A549 (cell line): ENCODE results near the gene IL20RA. TPM values are rescaled to one million over a fixed set of nuclear protein-coding genes. Genes with fewer than 3 reads are reported as not detected.
A peak's percentile ranks its signal among the peaks of the same experiment; 100 is the strongest.

Source experiments
- ATAC-seq, 2 experiments: fragments of 200-7000 bp in 1 of 2; fragments of >200 bp in 1 of 2; cut with Nextera tagmentation in 1 of 2; cut with Tn5 transposase in 1 of 2; 3 replicates each; pipeline versions ENCODE4 v1.8.0 to v1.9.1; 2018 to 2020; ENCODE audit warnings: mild to moderate bottlenecking in 1 of 2, moderate library complexity in 1 of 2
- CTCF ChIA-PET: fragments of 300-600 bp; sonication (Branson Sonifier 250); formaldehyde crosslinking; extraction: SDS; loops from one replicate; lab custom pipeline; 2021; ENCODE audit warnings: antibody characterized with exemption, inconsistent platforms; lab: Yijun Ruan, JAX
- POLR2A ChIA-PET: fragments of 350-600 bp; formaldehyde crosslinking; extraction: SDS; loops from one replicate; lab custom pipeline; 2021; ENCODE audit warnings: antibody characterized with exemption, inconsistent platforms; lab: Yijun Ruan, JAX
- DNase-seq, 2 experiments: peaks; one replicate each; pipeline versions ENCODE4 v3.0.0 to v3.0.0-alpha.2; 2011 to 2016; ENCODE audit warnings: low read depth in 1 of 2, low spot score in 1 of 2
- FAIRE-seq: peaks from 2 replicates; lab custom pipeline; 2011; peaks lifted over from hg19 to GRCh38; lab: Jason Lieb, UNC
- H3K27ac ChIP-seq, 2 experiments: fragments of >200 bp; sonication (Bioruptor Twin); formaldehyde crosslinking; 3 replicates each; pipeline ENCODE4 v1.5.1; 2016 to 2017
- H3K4me1 ChIP-seq: fragments of >200 bp; sonication (Bioruptor Twin); formaldehyde crosslinking; 3 replicates; pipeline ENCODE4 v1.6.1; 2016
- H3K4me2 ChIP-seq: fragments of >200 bp; sonication (Bioruptor Twin); formaldehyde crosslinking; 3 replicates; pipeline ENCODE4 v1.6.1; 2016
- H3K4me3 ChIP-seq: fragments of >200 bp; sonication (Bioruptor Twin); formaldehyde crosslinking; 3 replicates; pipeline ENCODE4 v1.5.1; 2016
- H3K9me3 ChIP-seq: fragments of >200 bp; sonication (Bioruptor Twin); formaldehyde crosslinking; 3 replicates; pipeline ENCODE4 v1.6.1; 2016
- ATOH8 ChIP-seq: fragments of 250-450 bp; sonication (Bioruptor Pico); IDR thresholded peaks from 2 replicates; pipeline ENCODE4 v1.5.0; 2020; ENCODE audit warnings: low read depth, mild to moderate bottlenecking, moderate library complexity
- CBX8 ChIP-seq: fragments of 200-600 bp; sonication (generic); IDR thresholded peaks from 2 replicates; pipeline ENCODE4 v1.6.1; 2016
- CEBPB ChIP-seq, 2 experiments: fragments of >200 bp in 1 of 2; sonication (Bioruptor Twin) in 1 of 2; formaldehyde crosslinking in 1 of 2; IDR thresholded peaks; 2 replicates each; pipeline ENCODE4 v1.6.1; 2012 to 2016
- CHD2 ChIP-seq: fragments of 150-350 bp; IDR thresholded peaks from 2 replicates; pipeline ENCODE4 v1.6.1; 2014; ENCODE audit warnings: low read length; ENCODE audit not compliant: partially characterized antibody
- CHD4 ChIP-seq: fragments of 200-600 bp; sonication (generic); IDR thresholded peaks from 2 replicates; pipeline ENCODE4 v1.6.1; 2016; ENCODE audit warnings: antibody characterized with exemption, mild to moderate bottlenecking, borderline replicate concordance
- CTCF ChIP-seq: fragments of >200 bp; sonication (Bioruptor Twin); formaldehyde crosslinking; IDR thresholded peaks from 3 replicates; pipeline ENCODE4 v1.5.1; 2016
- EHMT2 ChIP-seq: fragments of 200-600 bp; sonication (generic); IDR thresholded peaks from 2 replicates; pipeline ENCODE4 v1.6.1; 2016; ENCODE audit warnings: antibody characterized with exemption, low read depth, mild to moderate bottlenecking, moderate library complexity
- FOXS1 ChIP-seq: fragments of 250-450 bp; sonication (Bioruptor Pico); IDR thresholded peaks from 2 replicates; pipeline ENCODE4 v1.5.0; 2020; ENCODE audit warnings: mild to moderate bottlenecking, moderate library complexity
- GATA3 ChIP-seq: IDR thresholded peaks from 2 replicates; pipeline ENCODE4 v1.6.1; 2012; ENCODE audit warnings: borderline replicate concordance
- HEYL ChIP-seq: fragments of 250-450 bp; sonication (Bioruptor Pico); IDR thresholded peaks from 2 replicates; pipeline ENCODE4 v1.8.0; 2021; ENCODE audit warnings: mild to moderate bottlenecking, moderate library complexity
- HMGXB4 ChIP-seq: fragments of 250-450 bp; sonication (Bioruptor Pico); IDR thresholded peaks from 2 replicates; pipeline ENCODE4 v1.5.0; 2021; ENCODE audit warnings: mild to moderate bottlenecking, moderate library complexity, borderline replicate concordance
- HOXA7 ChIP-seq: fragments of 250-450 bp; sonication (Bioruptor Pico); IDR thresholded peaks from 2 replicates; pipeline ENCODE4 v1.5.0; 2020; ENCODE audit warnings: mild to moderate bottlenecking, moderate library complexity
- HOXB5 ChIP-seq: fragments of 250-450 bp; sonication (Bioruptor Pico); IDR thresholded peaks from 2 replicates; pipeline ENCODE4 v1.5.0; 2020; ENCODE audit warnings: mild to moderate bottlenecking, moderate library complexity
- JUN ChIP-seq, 2 experiments: fragments of >200 bp; sonication (Bioruptor Twin); formaldehyde crosslinking; IDR thresholded peaks; 2 replicates in 1 of 2; 3 replicates in 1 of 2; pipeline ENCODE4 v1.6.1; 2016 to 2017
- MAFK ChIP-seq: fragments of 450-650 bp; IDR thresholded peaks from 2 replicates; pipeline ENCODE4 v1.6.1; 2014; ENCODE audit not compliant: partially characterized antibody
- MAX ChIP-seq: IDR thresholded peaks from 2 replicates; pipeline ENCODE4 v1.6.1; 2012
- MAZ ChIP-seq: fragments of 150-350 bp; IDR thresholded peaks from 2 replicates; pipeline ENCODE4 v1.6.1; 2014; ENCODE audit warnings: antibody characterized with exemption, low read depth, low read length, borderline replicate concordance
- NPAS2 ChIP-seq: fragments of 250-450 bp; sonication (Bioruptor Pico); IDR thresholded peaks from 2 replicates; pipeline ENCODE4 v1.8.0; 2022; ENCODE audit warnings: mild to moderate bottlenecking, moderate library complexity, borderline replicate concordance
- PHF8 ChIP-seq: fragments of 200-600 bp; sonication (generic); IDR thresholded peaks from 2 replicates; pipeline ENCODE4 v1.6.1; 2016; ENCODE audit warnings: low read depth, mild to moderate bottlenecking, antibody characterized with exemption, moderate library complexity, borderline replicate concordance
- POLR2A ChIP-seq: IDR thresholded peaks from 2 replicates; pipeline ENCODE4 v1.6.1; 2012; ENCODE audit warnings: mild to moderate bottlenecking, low read length
- RAD21 ChIP-seq, 2 experiments: fragments of >200 bp in 1 of 2; sonication (Bioruptor Twin) in 1 of 2; formaldehyde crosslinking in 1 of 2; IDR thresholded peaks in 1 of 2; conservative IDR thresholded peaks in 1 of 2; 2 replicates in 1 of 2; 3 replicates in 1 of 2; pipeline ENCODE4 v1.6.1; 2012 to 2018; ENCODE audit warnings: inconsistent platforms in 1 of 2
- RARB ChIP-seq: fragments of 250-450 bp; sonication (Bioruptor Pico); IDR thresholded peaks from 2 replicates; pipeline ENCODE4 v1.8.0; 2021; ENCODE audit warnings: mild to moderate bottlenecking, moderate library complexity
- RCOR1 ChIP-seq: fragments of 150-350 bp; IDR thresholded peaks from 2 replicates; pipeline ENCODE4 v1.6.1; 2014; ENCODE audit warnings: antibody characterized with exemption, low read length, low read depth
- RNF2 ChIP-seq: fragments of 200-600 bp; sonication (generic); IDR thresholded peaks from 2 replicates; pipeline ENCODE4 v1.6.1; 2016; ENCODE audit warnings: low read depth, mild to moderate bottlenecking, antibody characterized with exemption, moderate library complexity, borderline replicate concordance
- SREBF2 ChIP-seq: fragments of 450-650 bp; IDR thresholded peaks from 2 replicates; pipeline ENCODE4 v1.6.1; 2014; ENCODE audit warnings: mild to moderate bottlenecking, moderate library complexity
- TFCP2L1 ChIP-seq: fragments of 250-450 bp; sonication (Bioruptor Pico); IDR thresholded peaks from 2 replicates; pipeline ENCODE4 v1.5.0; 2021; ENCODE audit warnings: mild to moderate bottlenecking
- USF2 ChIP-seq: fragments of 450-650 bp; IDR thresholded peaks from 2 replicates; pipeline ENCODE4 v1.6.1; 2014; ENCODE audit warnings: antibody characterized with exemption
- ZC3H11A ChIP-seq: fragments of 450-650 bp; IDR thresholded peaks from 2 replicates; pipeline ENCODE4 v1.6.1; 2014; ENCODE audit warnings: antibody characterized with exemption, mild to moderate bottlenecking
- ZNF302 ChIP-seq: fragments of 250-450 bp; sonication (Bioruptor Pico); IDR thresholded peaks from 2 replicates; pipeline ENCODE4 v1.9.0; 2021; ENCODE audit warnings: inconsistent platforms, mild to moderate bottlenecking, moderate library complexity
- WGBS: methylation state at CpG from one replicate; pipeline ENCODE4 v1.1.6; 2017; ENCODE audit errors: missing lambda C conversion rate; 5-methylcytosine and 5-hydroxymethylcytosine counted together
- polyA plus RNA-seq, 4 experiments: library from polyadenylated mRNA; depleted of rRNA in 3 of 4; stranded (reverse); fragments of >200 nt; fragmentation: RNase III in 1 of 4; extraction: RNeasy Plus Mini Kit Qiagen cat#74134 plus additional on column Dnase treatment in 1 of 4; gene quantifications; 2 replicates in 3 of 4; 3 replicates in 1 of 4; pipeline ENCODE4 v1.2.3, GENCODE V29; 2011 to 2017

The IL20RA gene
- polyA plus RNA-seq, 2 of the 4 experiments (the other 2 are of a cell fraction): 0.08 TPM; not detected in 1

- FAIRE-seq (no peak), ATAC-seq (no peak)
- POLR2A ChIA-PET: no interaction called here
- no peak overlapping the region for H3K27ac ChIP-seq
- TF ChIP-seq MAFK: peak; percentile 43
- no peak for TF ChIP-seq TFCP2L1
- TF ChIP-seq, all 56 proteins: peak for 1
- CTCF ChIA-PET: interaction anchor here (1.1 kb wide), 1 partner anchor 25 kb away, joined by 3 read pairs; no protein-coding TSS in a partner anchor
- no peaks in the 10 kb centered on the region for H3K9me3 ChIP-seq
- no peak overlapping the region for H3K4me2 ChIP-seq
- no peak overlapping the region for H3K4me3 ChIP-seq
- H3K4me1 ChIP-seq: no peaks in the 10 kb centered on the region
- no peak for DNase-seq
- WGBS: 58% methylated on average over 4 of the region's 4 CpGs
These were observed 60.2 kb downstream of the IL20RA start for GRCh38 chr6:136984578-136984977.

- Histone ChIP-seq H3K4me2 (no peak overlapping the region), H3K4me3 (no peak overlapping the region), H3K27ac (no peak overlapping the region), H3K4me1 (no peaks in the 10 kb centered on the region), H3K9me3 (no peaks in the 10 kb centered on the region)
- no peak for FAIRE-seq
- CTCF ChIA-PET: interaction anchor here (1.1 kb wide), 1 partner anchor 25 kb away, joined by 3 read pairs; no protein-coding TSS in a partner anchor
- WGBS: 83% methylated on average over 2 of the region's 2 CpGs
- TF ChIP-seq NPAS2 (CRISPR knock-in tag) (no peak), MAZ (no peak), MAX (no peak), SREBF2 (no peak), ZNF302 (no peak), EHMT2 (no peak), MAFK (no peak), POLR2A (no peak), HOXB5 (CRISPR knock-in tag) (no peak), CTCF (no peak), PHF8 (no peak), RARB (CRISPR knock-in tag) (no peak), GATA3 (no peak), RAD21 (conservative IDR thresholded peaks at IDR 0.05 in 1 of 2, IDR thresholded peaks at IDR 0.05 in 1 of 2) (no peak), HOXA7 (CRISPR knock-in tag) (no peak), RNF2 (no peak)
- DNase-seq: no peak
- no peak for ATAC-seq
- POLR2A ChIA-PET: no interaction called here
These were observed 61.1 kb downstream of the IL20RA start for GRCh38 chr6:136983687-136984086.

- H3K4me1 ChIP-seq: no peaks in the 10 kb centered on the region
- WGBS: 78% methylated on average over 4 of the region's 4 CpGs
- ATAC-seq: no peak
- H3K27ac ChIP-seq: no peak overlapping the region
- H3K4me3 ChIP-seq: no peak overlapping the region
- H3K4me2 ChIP-seq: no peak overlapping the region
- ChIA-PET POLR2A (no interaction called here), CTCF (no interaction called here)
- no peak for FAIRE-seq
- TF ChIP-seq MAZ (no peak), HEYL (CRISPR knock-in tag) (no peak), RARB (CRISPR knock-in tag) (no peak), RCOR1 (no peak), ZC3H11A (no peak), ATOH8 (CRISPR knock-in tag) (no peak), EHMT2 (no peak), HMGXB4 (CRISPR knock-in tag) (no peak), TFCP2L1 (no peak), RAD21 (conservative IDR thresholded peaks at IDR 0.05 in 1 of 2, IDR thresholded peaks at IDR 0.05 in 1 of 2) (no peak), CBX8 (no peak), FOXS1 (CRISPR knock-in tag) (no peak), MAX (no peak), NPAS2 (CRISPR knock-in tag) (no peak), CHD2 (no peak), JUN (IDR thresholded peaks at IDR 0.05) (no peak), USF2 (no peak), CEBPB (IDR thresholded peaks at IDR 0.05) (no peak), CHD4 (no peak), ZNF302 (no peak)
- no peaks in the 10 kb centered on the region for H3K9me3 ChIP-seq
- no peak for DNase-seq
These were observed 61.8 kb downstream of the IL20RA start for GRCh38 chr6:136982928-136983327.
